Cardiac muscle cell (in vitro differentiated cells and primary cell): ENCODE measurements around the gene RAB30. TPM values are rescaled to one million over a fixed set of nuclear protein-coding genes. Genes with fewer than 3 reads are reported as not detected.
A peak's percentile ranks its signal among the peaks of the same experiment; 100 is the strongest.

Source experiments
- DNase-seq, 2 donors: peaks; one replicate each; pipeline versions ENCODE4 v3.0.0 to v3.0.0-alpha.2; 2010 to 2017; ENCODE audit warnings: low read depth in 1 of 2, low spot score in 1 of 2
- H3K27ac ChIP-seq: fragments of 200-600 bp; sonication (generic); 2 replicates; pipeline ENCODE4 v1.5.1; 2016
- H3K27me3 ChIP-seq: fragments of 200-600 bp; sonication (generic); 2 replicates; pipeline ENCODE4 v1.6.0; 2016; ENCODE audit warnings: control low read depth
- H3K36me3 ChIP-seq: fragments of 200-600 bp; sonication (generic); 2 replicates; pipeline ENCODE4 v1.5.1; 2016; ENCODE audit warnings: control low read depth
- H3K4me1 ChIP-seq: fragments of 200-600 bp; sonication (generic); 2 replicates; pipeline ENCODE4 v1.8.1; 2017; ENCODE audit warnings: low read depth, mild to moderate bottlenecking, mixed run types
- H3K4me3 ChIP-seq: fragments of 200-600 bp; sonication (generic); 2 replicates; pipeline ENCODE4 v1.5.1; 2016; ENCODE audit warnings: mild to moderate bottlenecking
- H3K9me3 ChIP-seq: fragments of 200-600 bp; sonication (generic); 2 replicates; pipeline ENCODE4 v1.5.1; 2017; ENCODE audit warnings: low read depth, mild to moderate bottlenecking, control low read depth
- polyA plus RNA-seq: library from polyadenylated mRNA; unstranded; fragments of >200 nt; fragmentation: Nextera tagmentation; extraction: Ambion mirVana; gene quantifications from 2 replicates; pipeline ENCODE4 v1.2.1, GENCODE V29; 2016
- total RNA-seq: library from RNA; depleted of rRNA; stranded (reverse); fragments of >200 nt; gene quantifications from 2 replicates; pipeline ENCODE4 v1.2.3, GENCODE V29; 2016
- TF ChIP-seq, protein P1 (sequence below): IDR thresholded peaks from 2 replicates; pipeline ENCODE4 v1.5.1; 2012; ENCODE audit warnings: low read depth, mild to moderate bottlenecking, low read length

The RAB30 gene
- total and polyA plus RNA-seq, 2 experiments from 2014 or later, result 4.3 to 9.8 TPM

DNA sequence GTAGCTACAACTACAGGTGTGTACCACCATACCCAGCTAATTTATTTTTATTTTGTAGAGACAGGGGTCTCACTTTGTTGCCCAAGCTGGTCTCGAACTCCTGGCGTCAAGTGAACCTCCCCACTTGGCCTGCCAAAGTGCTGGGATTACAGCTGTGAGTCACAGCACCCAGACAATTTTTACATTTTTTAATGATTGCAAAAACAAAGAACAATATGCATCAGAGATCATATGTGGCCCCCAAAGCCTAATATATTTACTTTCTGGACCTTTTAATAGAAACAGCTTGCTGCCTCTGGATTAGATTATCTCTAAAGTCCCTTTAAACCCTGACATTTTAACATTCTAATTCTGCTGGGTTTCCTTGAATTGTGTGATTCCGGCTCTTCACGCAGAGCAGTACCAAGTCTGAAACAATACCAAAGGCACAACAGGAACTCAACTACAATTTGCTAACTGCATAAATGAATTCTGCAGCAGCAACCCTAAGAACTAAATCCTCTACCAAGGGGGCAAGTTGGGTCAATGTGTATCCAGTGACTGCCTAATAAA is 25.0 kb downstream of the RAB30 start:
- peak in 1 of 2 donors; percentile 15 for DNase-seq
- no peak overlapping the region for H3K27ac ChIP-seq
- TF ChIP-seq, protein P1, sequence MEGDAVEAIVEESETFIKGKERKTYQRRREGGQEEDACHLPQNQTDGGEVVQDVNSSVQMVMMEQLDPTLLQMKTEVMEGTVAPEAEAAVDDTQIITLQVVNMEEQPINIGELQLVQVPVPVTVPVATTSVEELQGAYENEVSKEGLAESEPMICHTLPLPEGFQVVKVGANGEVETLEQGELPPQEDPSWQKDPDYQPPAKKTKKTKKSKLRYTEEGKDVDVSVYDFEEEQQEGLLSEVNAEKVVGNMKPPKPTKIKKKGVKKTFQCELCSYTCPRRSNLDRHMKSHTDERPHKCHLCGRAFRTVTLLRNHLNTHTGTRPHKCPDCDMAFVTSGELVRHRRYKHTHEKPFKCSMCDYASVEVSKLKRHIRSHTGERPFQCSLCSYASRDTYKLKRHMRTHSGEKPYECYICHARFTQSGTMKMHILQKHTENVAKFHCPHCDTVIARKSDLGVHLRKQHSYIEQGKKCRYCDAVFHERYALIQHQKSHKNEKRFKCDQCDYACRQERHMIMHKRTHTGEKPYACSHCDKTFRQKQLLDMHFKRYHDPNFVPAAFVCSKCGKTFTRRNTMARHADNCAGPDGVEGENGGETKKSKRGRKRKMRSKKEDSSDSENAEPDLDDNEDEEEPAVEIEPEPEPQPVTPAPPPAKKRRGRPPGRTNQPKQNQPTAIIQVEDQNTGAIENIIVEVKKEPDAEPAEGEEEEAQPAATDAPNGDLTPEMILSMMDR, result no peak
- no peaks in the 10 kb centered on the region for H3K4me1 ChIP-seq
- H3K4me3 ChIP-seq, result no peak overlapping the region
- H3K27me3 ChIP-seq, result no peaks in the 10 kb centered on the region
- H3K36me3 ChIP-seq, result no peaks in the 10 kb centered on the region
- H3K9me3 ChIP-seq, result no peaks in the 10 kb centered on the region

GRCh38 chr11:83044958-83045712 is 26.6 kb downstream of the RAB30 start:
- Histone ChIP-seq H3K27me3 (no peaks in the 10 kb centered on the region), H3K4me1 (no peaks in the 10 kb centered on the region), H3K4me3 (no peak overlapping the region), H3K36me3 (no peaks in the 10 kb centered on the region), H3K9me3 (no peaks in the 10 kb centered on the region), H3K27ac (no peak overlapping the region)
- peak in 1 of 2 donors; percentile 60 for DNase-seq
- TF ChIP-seq, protein P1, result no peak

GRCh38 chr11:83042964-83043711 is 28.6 kb downstream of the RAB30 start:
- H3K4me1 ChIP-seq, result no peaks in the 10 kb centered on the region
- H3K27ac ChIP-seq, result no peak overlapping the region
- DNase-seq, result peak in 1 of 2 donors; percentile 38
- H3K9me3 ChIP-seq, result no peaks in the 10 kb centered on the region
- H3K36me3 ChIP-seq, result no peaks in the 10 kb centered on the region
- no peak overlapping the region for H3K4me3 ChIP-seq
- TF ChIP-seq, protein P1, result no peak
- no peaks in the 10 kb centered on the region for H3K27me3 ChIP-seq

DNA sequence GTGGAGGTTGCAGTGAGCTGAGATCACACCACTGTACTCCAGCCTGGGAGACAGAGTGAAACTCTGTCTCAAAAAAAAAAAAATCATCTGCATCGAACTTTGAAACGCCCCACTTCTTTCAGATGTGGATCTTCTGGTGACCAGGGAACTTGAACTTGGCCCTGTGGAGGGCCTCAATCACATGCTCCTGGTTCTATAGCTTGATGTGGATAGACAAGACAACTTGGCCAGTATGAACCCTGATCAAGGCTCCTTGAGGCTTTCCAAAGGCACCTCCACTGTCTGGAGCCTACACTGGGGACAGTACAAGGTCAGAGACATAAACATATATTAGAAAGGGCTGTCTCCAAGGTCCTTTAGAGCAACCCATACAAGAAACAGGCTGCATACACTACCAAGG is 30.6 kb downstream of the RAB30 start:
- Histone ChIP-seq H3K9me3 (no peaks in the 10 kb centered on the region), H3K4me1 (peaks cover 3% of the 10 kb centered on the region), H3K36me3 (no peaks in the 10 kb centered on the region), H3K27me3 (no peaks in the 10 kb centered on the region), H3K27ac (no peak overlapping the region), H3K4me3 (no peak overlapping the region)
- no peak for DNase-seq
- TF ChIP-seq, protein P1, result no peak

DNA sequence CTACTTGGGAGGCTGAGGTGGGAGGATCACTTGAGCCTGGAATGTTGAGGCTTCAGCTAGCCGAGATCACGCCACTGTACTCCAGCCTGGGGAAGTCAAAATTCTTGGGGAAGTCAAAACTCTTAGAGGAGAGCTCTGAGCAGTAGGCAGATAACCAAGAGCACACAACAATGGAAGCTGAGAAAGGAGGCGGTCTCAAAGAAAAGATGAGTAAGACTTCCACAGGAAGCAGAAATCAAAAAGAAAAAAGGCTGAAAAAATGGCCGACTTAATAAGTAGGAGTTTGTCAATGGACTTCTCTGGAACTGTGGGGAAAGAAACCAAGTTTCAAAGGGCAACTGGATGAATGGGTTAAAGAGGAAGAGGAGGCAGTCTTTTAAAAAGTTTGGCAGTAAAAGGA is 32.1 kb downstream of the RAB30 start:
- TF ChIP-seq, protein P1, result no peak
- no peaks in the 10 kb centered on the region for H3K27me3 ChIP-seq
- no peak for DNase-seq
- no peaks in the 10 kb centered on the region for H3K9me3 ChIP-seq
- H3K36me3 ChIP-seq, result no peaks in the 10 kb centered on the region
- no peak overlapping the region for H3K4me3 ChIP-seq
- no peak overlapping the region for H3K27ac ChIP-seq
- peaks cover 4% of the 10 kb centered on the region for H3K4me1 ChIP-seq
